Amniotic stem cell (primary cell): ENCODE results near the gene TMEM238.
A peak's percentile ranks its signal among the peaks of the same experiment; 100 is the strongest.

ENCODE experiments used
- DNase-seq: peaks from one replicate; lab custom pipeline; 2025; lab: John Stamatoyannopoulos, UW

Gene TMEM238

GRCh38 chr19:55377356-55378131 is 6.5 kb downstream of the TMEM238 start:
- DNase-seq = no peak

GRCh38 chr19:55376241-55376933 is 7.7 kb downstream of the TMEM238 start, which contains the start of gene TMEM190:
TSS of gene TMEM190 (plus strand) at chr19:55376826. CDS start at chr19:55376854, 28 bp downstream.
- DNase-seq = no peak

- no peak for DNase-seq
Measured at GRCh38 chr19:55373993-55374757, 9.9 kb downstream of the TMEM238 start.

GRCh38 chr19:55373306-55373992 is 10.6 kb downstream of the TMEM238 start:
- no peak for DNase-seq

GRCh38 chr19:55372316-55373081 is 11.6 kb downstream of the TMEM238 start:
- DNase-seq = no peak

- DNase-seq = peak; percentile 45
Measured at GRCh38 chr19:55370305-55370988, 13.6 kb downstream of the TMEM238 start, which contains the start of gene IL11. TSS of gene IL11 (minus strand) at chr19:55370463. CDS start at chr19:55370310, 153 bp downstream.

- peak; percentile 57 for DNase-seq
Measured at GRCh38 chr19:55369653-55370304, 14.3 kb downstream of the TMEM238 start.

- DNase-seq = peak; percentile 27
Measured at GRCh38 chr19:55368701-55369563, 15.2 kb downstream of the TMEM238 start.

DNA sequence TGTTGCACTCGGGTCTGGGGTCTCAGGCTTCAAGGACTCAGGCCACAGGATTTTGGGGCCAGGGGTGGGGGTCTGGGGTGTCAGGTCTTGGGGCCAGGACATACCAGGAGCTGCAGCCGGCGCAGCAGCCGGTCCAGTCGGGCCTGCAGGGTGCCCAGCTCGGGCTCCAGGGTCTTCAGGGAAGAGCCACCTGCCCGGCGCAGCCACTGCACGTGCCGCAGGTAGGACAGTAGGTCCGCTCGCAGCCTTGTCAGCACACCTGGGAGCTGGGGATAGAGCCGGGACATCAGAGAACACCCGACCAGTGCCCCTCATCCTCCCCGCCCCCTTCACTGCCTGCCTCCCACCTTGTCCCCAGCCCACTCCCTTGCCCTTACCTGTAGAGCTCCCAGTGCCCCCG is 16.0 kb downstream of the TMEM238 start:
- DNase-seq = no peak

- no peak for DNase-seq
Measured at GRCh38 chr19:55366790-55367189, 17.3 kb downstream of the TMEM238 start.

DNA sequence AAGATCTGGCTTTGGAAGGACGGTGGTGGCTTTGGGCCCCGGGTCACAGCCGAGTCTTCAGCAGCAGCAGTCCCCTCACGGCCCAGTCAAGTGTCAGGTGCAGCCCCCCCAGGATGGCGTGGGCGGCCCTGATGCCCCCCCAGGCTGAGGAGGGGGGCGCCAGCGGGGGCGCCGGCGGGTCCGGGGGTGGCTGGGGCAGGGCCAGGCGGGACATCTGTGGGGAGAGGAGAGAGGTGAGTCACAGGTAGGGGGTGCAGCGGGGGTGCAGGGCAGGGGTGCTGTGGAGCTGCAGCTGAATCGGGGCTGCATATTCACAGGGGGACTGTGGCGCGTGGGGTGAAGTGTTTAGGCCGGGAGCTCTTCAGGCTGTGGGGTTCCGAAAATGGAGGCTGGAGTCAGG is 18.1 kb downstream of the TMEM238 start:
- DNase-seq = no peak

- no peak for DNase-seq
Measured at GRCh38 chr19:55365245-55365644, 18.8 kb downstream of the TMEM238 start.

DNA sequence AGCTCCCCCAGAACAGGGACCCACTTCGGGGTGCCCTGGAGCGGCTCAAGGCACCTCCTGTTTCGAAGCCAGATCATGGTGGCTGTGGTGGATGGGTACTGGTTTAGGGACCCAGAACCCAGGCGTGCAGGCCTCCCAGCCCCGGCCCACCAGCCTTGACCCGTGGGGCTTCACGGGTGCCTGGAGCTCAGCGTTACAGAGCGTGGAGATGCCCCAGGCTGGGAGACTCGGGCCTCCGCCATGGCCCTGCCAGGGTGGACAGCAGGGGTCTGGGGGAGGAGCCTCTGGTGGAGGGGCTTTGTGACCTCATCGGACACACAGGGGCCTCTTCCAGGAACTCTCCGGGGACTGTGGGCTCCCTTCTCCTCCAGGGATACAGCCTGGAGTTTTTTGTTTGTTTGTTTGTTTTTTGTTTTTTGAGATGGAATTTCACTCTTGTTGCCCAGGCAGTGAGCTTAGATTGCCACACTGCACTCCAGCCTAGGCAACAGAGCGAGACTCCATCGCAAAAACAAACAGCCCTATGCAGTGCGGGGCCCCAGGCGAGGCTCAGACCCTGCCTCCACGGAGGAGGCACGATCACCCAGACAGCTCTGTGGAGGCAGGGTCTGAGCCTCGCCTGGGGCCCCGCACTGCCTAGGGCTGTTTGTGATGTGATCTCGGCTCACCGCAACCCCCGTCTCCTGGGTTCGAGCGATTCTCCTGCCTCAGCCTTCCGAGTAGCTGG is 20.9 kb downstream of the TMEM238 start, which contains the start of gene GARIN5B:
TSS of gene GARIN5B (minus strand) at position 271 of the 727 bp plus-strand sequence. CDS start at position 77, 194 bp downstream.
- no peak for DNase-seq

- no peak for DNase-seq
Measured at GRCh38 chr19:55362174-55362989, 21.7 kb downstream of the TMEM238 start.

DNA sequence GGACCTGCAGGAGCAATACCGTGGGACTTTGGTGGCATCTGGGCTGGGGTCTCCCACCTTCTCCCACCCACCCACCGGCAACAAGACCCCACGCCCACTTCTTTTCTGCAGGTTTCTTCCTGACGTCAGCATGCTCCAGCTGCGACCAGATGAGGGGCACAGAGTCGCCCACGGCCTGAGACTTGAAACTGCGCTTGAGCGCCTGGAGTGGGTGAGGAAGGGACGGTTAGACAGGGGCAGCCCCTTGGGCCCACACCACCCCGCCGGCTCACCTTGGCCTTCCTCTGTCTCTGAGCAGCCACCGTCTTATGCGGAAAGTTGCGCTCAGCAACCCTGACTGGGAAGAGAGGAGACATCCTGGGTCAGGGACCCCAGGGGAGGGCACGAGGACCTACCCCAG is 23.2 kb downstream of the TMEM238 start:
- no peak for DNase-seq

DNA sequence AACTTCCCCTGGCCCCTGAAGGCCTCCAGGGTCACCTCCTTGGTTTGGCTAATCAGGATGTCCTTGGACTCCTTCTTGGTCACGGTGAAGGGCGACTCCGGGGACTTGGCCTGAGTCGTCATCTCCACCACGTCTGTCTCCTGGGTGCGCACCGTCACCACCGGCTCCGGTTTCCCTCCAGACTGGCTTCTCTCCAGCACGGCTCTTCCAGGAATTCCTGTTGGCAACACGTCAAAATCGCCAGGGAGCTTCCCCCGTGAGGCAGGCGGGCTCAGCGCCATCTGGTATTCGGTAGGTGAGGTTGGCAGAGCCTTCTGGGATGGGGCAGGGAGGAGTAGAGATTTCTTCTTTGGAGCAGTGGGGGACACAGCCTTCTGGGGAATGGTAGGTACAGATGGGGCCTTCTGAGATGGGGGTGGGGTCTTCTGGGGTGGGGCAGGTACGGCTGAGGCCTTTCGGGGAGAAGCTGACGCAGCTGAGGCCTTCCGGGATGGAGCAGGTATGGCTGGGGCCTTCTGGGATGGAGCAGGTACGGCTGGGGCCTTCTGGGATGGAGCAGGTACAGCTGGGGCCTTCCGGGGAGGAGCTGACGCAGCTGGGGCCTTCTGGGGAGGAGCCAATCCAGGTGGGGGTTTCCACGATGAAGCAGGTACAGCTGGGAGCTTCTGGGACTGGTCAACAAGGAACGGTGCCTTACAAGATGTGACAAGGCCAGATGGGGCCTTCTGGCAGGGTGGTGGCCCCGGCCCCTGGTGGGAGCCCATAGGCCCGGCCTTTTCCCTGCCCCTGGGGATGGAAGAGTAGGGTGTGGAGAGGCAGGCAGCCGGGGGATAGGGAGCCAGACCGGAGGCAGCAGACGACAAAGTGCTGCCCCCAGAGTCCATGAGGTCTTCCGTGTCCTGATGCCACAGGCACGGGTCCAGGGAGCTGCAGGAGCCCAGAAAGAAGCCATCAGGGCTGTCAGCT is 24.9 kb downstream of the TMEM238 start:
- DNase-seq = no peak
